Measurements from ENCODE around the gene DOCK3. TPM values are rescaled to one million over a fixed set of nuclear protein-coding genes. Genes with fewer than 3 reads are reported as not detected.

The DOCK3 gene
- total RNA-seq, 2 donors from 2014 or later: 0.02 to 0.32 TPM

DNA sequence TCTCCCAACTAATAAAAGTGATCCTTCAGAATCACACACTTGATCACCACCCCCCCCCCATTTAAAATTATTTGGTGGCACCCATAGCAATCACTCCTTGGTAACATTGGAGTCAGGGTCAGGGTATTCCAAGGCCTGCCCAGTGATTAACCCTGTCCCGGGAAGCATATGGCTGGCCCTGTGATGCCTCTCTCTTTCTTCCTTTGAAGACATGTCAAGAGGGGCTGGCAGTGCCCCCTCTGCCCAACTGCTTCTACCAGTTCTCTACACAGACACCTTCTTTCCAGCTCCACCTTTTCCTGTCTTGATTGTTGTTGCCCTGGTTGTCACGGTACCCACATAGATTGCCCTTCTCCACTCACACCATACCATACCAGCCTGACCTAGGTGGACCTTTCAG, 679.4 kb downstream of the DOCK3 start:
- Histone ChIP-seq H3K36me3 (no peaks in the 10 kb centered on the region), H3K4me3 (no peak overlapping the region), H3K27ac (no peak overlapping the region), H3K9me3 (no peaks in the 10 kb centered on the region), H3K9ac (ENCODE audit: low read depth in 2 of 2, low read length in 2 of 2) (no peak overlapping the region), H3K4me1 (no peaks in the 10 kb centered on the region), H3K27me3 (no peaks in the 10 kb centered on the region)
- intact Hi-C loops (cut with DNase I): no loop called here
- TF ChIP-seq, protein P1, sequence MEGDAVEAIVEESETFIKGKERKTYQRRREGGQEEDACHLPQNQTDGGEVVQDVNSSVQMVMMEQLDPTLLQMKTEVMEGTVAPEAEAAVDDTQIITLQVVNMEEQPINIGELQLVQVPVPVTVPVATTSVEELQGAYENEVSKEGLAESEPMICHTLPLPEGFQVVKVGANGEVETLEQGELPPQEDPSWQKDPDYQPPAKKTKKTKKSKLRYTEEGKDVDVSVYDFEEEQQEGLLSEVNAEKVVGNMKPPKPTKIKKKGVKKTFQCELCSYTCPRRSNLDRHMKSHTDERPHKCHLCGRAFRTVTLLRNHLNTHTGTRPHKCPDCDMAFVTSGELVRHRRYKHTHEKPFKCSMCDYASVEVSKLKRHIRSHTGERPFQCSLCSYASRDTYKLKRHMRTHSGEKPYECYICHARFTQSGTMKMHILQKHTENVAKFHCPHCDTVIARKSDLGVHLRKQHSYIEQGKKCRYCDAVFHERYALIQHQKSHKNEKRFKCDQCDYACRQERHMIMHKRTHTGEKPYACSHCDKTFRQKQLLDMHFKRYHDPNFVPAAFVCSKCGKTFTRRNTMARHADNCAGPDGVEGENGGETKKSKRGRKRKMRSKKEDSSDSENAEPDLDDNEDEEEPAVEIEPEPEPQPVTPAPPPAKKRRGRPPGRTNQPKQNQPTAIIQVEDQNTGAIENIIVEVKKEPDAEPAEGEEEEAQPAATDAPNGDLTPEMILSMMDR (IDR thresholded peaks at IDR 0.05): no peak
- DNase-seq: no peak

DNA sequence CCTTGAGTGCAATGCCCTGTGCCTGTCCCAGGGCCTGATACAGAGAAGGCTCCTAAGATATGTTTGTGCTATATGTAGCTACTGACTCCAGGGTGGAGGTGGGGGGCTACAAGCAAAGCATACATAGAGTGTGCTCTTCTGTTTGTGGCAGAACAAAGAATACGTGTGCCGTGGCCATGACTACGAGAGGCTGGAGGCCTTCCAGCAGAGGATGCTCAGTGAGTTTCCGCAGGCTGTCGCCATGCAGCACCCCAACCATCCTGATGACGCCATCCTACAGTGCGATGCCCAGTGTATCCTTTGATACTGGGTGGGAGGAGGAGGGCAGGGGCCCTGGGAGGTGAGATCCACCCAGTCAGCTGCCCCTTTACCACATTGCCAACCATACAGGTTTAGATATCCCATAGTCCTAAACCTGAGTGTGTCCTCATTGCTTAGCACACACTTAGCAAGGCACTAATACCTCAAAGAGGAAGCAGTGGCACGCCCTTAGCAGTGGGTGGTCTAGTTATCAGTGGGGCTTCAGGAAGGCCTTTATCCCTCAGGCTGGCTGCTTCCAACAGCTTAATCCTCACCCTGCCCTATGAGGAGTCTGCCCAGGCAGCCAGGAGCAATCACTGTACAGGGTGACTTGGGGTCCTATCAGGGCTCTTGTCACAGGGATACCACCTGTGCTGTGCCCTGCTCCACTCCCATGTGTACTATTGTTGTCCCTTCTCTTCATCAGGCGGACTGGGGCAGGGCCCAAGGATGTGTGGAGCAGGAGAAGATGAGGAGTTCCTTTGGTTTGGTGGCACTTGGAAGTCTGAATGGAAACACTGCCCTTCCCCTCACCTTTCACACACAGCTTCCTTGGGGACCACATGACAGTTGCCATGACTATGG, 680.2 kb downstream of the DOCK3 start:
- Histone ChIP-seq H3K27ac (no peak overlapping the region), H3K9me3 (no peaks in the 10 kb centered on the region), H3K4me1 (no peaks in the 10 kb centered on the region), H3K9ac (ENCODE audit: low read depth in 2 of 2, low read length in 2 of 2) (no peak overlapping the region), H3K4me3 (no peak overlapping the region), H3K27me3 (no peaks in the 10 kb centered on the region), H3K36me3 (no peaks in the 10 kb centered on the region)
- no peak for DNase-seq
- intact Hi-C loops (cut with DNase I): no loop called here
- TF ChIP-seq, protein P1 (IDR thresholded peaks at IDR 0.05): no peak

GRCh38 chr3:51355891-51356578, 681.3 kb downstream of the DOCK3 start:
- no peaks in the 10 kb centered on the region for H3K27me3 ChIP-seq
- intact Hi-C loops (cut with DNase I): no loop called here

GRCh38 chr3:51357856-51358255, 683.1 kb downstream of the DOCK3 start:
- DNase-seq: no peak
- no peak overlapping the region for H3K27ac ChIP-seq
- H3K9ac ChIP-seq (ENCODE audit: low read depth in 2 of 2, low read length in 2 of 2): no peak overlapping the region
- H3K9me3 ChIP-seq: no peaks in the 10 kb centered on the region
- no peak overlapping the region for H3K4me3 ChIP-seq
- no peaks in the 10 kb centered on the region for H3K4me1 ChIP-seq
- no peaks in the 10 kb centered on the region for H3K27me3 ChIP-seq
- TF ChIP-seq, protein P1 (IDR thresholded peaks at IDR 0.05): no peak
- intact Hi-C loops (cut with DNase I): no loop called here
- H3K36me3 ChIP-seq: no peaks in the 10 kb centered on the region

More at GRCh38 chr3:51355891-51356578, 681.3 kb downstream of the DOCK3 start:
- no peaks in the 10 kb centered on the region for H3K4me1 ChIP-seq
- H3K27ac ChIP-seq: no peak overlapping the region
- H3K9ac ChIP-seq (ENCODE audit: low read depth in 2 of 2, low read length in 2 of 2): no peak overlapping the region
- H3K36me3 ChIP-seq: no peaks in the 10 kb centered on the region
- TF ChIP-seq, protein P1 (IDR thresholded peaks at IDR 0.05): no peak
- no peaks in the 10 kb centered on the region for H3K9me3 ChIP-seq
- no peak for DNase-seq
- H3K4me3 ChIP-seq: no peak overlapping the region

GRCh38 chr3:51358981-51359380, 684.3 kb downstream of the DOCK3 start:
- no peak for DNase-seq

More at GRCh38 chr3:51358981-51359380, 684.3 kb downstream of the DOCK3 start:
- Histone ChIP-seq H3K36me3 (no peaks in the 10 kb centered on the region), H3K4me1 (no peaks in the 10 kb centered on the region), H3K27ac (no peak overlapping the region), H3K4me3 (no peak overlapping the region), H3K9ac (ENCODE audit: low read depth in 2 of 2, low read length in 2 of 2) (no peak overlapping the region), H3K27me3 (no peaks in the 10 kb centered on the region), H3K9me3 (no peaks in the 10 kb centered on the region)
- TF ChIP-seq, protein P1 (IDR thresholded peaks at IDR 0.05): no peak
- intact Hi-C loops (cut with DNase I): no loop called here
